HG03575 (cell line): Measurements from ENCODE around the gene SCML2.
"Not testable (repeated sequence)": the region's sequence is repeated elsewhere in the genome, so short reads cannot be mapped to it uniquely, and the experiment has no call there.

Experiments used
- ATAC-seq: cut with Tn5 transposase; IDR thresholded peaks from one replicate; pipeline ENCODE4 v1.9.1; 2021; ENCODE audit not compliant: unreplicated experiment, insufficient number of reproducible peaks, low FRiP score; ENCODE audit errors: extremely low read depth

The SCML2 gene

GRCh38 chrX:18354369-18355223 is at the start of gene SCML2:
TSS of gene SCML2 (minus strand) at chrX:18354688. CDS start at chrX:18334071, 20,617 bp downstream.
- no peak for ATAC-seq

- no peak for ATAC-seq
Observed at GRCh38 chrX:18401848-18402213, 47.3 kb upstream of the SCML2 start.

GRCh38 chrX:18394477-18394876 is 40.0 kb upstream of the SCML2 start:
- no peak for ATAC-seq

- no peak for ATAC-seq
Observed at GRCh38 chrX:18390941-18391538, 36.6 kb upstream of the SCML2 start.

GRCh38 chrX:18389966-18390365 is 35.5 kb upstream of the SCML2 start:
- no peak for ATAC-seq

GRCh38 chrX:18377796-18378195 is 23.3 kb upstream of the SCML2 start:
- ATAC-seq: no peak

GRCh38 chrX:18375131-18375805 is 20.8 kb upstream of the SCML2 start:
- not testable (repeated sequence) for ATAC-seq

GRCh38 chrX:18369096-18369495 is 14.6 kb upstream of the SCML2 start:
- not testable (repeated sequence) for ATAC-seq

GRCh38 chrX:18368402-18368801 is 13.9 kb upstream of the SCML2 start:
- no peak for ATAC-seq

- ATAC-seq: no peak
Observed at GRCh38 chrX:18360867-18361266, 6.4 kb upstream of the SCML2 start.

- no peak for ATAC-seq
Observed at GRCh38 chrX:18353931-18354368, 538 bp downstream of the SCML2 start.

- no peak for ATAC-seq
Observed at GRCh38 chrX:18351784-18352183, 2.7 kb downstream of the SCML2 start.

GRCh38 chrX:18348047-18348446 is 6.4 kb downstream of the SCML2 start:
- no peak for ATAC-seq

- no peak for ATAC-seq
Observed at GRCh38 chrX:18309401-18309800, 45.1 kb downstream of the SCML2 start.

- ATAC-seq: no peak
Observed at GRCh38 chrX:18297251-18297650, 57.2 kb downstream of the SCML2 start.

GRCh38 chrX:18294893-18295292 is 59.6 kb downstream of the SCML2 start:
- no peak for ATAC-seq

- ATAC-seq: no peak
Observed at GRCh38 chrX:18291006-18291545, 63.4 kb downstream of the SCML2 start.

- ATAC-seq: no peak
Observed at GRCh38 chrX:18290200-18290599, 64.3 kb downstream of the SCML2 start.

GRCh38 chrX:18288716-18289115 is 65.8 kb downstream of the SCML2 start:
- no peak for ATAC-seq
